Lower lobe of right lung (tissue), 2 donors: ENCODE measurements around the gene DNAJC12. TPM values are rescaled to one million over a fixed set of nuclear protein-coding genes. Genes with fewer than 3 reads are reported as not detected.

ENCODE experiments used
- ATAC-seq, 2 donors: fragments of 200-7000 bp; cut with Tn5 transposase; one replicate each; pipeline ENCODE4 v1.9.1; 2020 to 2022; ENCODE audit warnings: mild to moderate bottlenecking in 2 of 2, moderate library complexity in 2 of 2
- DNase-seq: peaks from one replicate; pipeline ENCODE4 v3.0.0-alpha.2; 2020
- H3K27ac ChIP-seq: fragments of 200-600 bp; one replicate; pipeline ENCODE4 v1.8.0; 2022
- H3K27me3 ChIP-seq: fragments of 200-600 bp; one replicate; pipeline ENCODE4 v1.8.0; 2022; ENCODE audit warnings: low read depth
- H3K36me3 ChIP-seq: fragments of 200-600 bp; one replicate; pipeline ENCODE4 v1.8.0; 2022; ENCODE audit warnings: mild to moderate bottlenecking
- H3K4me1 ChIP-seq: fragments of 200-600 bp; one replicate; pipeline ENCODE4 v1.8.0; 2022
- H3K4me3 ChIP-seq: fragments of 200-600 bp; one replicate; pipeline ENCODE4 v1.8.0; 2022; ENCODE audit warnings: mild to moderate bottlenecking
- H3K9me3 ChIP-seq: fragments of 200-600 bp; one replicate; pipeline ENCODE4 v1.8.0; 2022
- intact Hi-C: fragments of 100-400 bp; cut with DNase I; formaldehyde crosslinking; loops from one replicate; pipeline ENCODE4 v1.11.0; 2022
- total RNA-seq: library from RNA; stranded (reverse); fragmentation: NEBNext Ultra II Directional; extraction: Animal tissue kit (Norgen Biotek cat#: 25700); gene quantifications from one replicate; pipeline ENCODE4 v1.2.1, GENCODE V29; 2021
- TF ChIP-seq, protein P1 (sequence below): fragments of 200-600 bp; IDR thresholded peaks from one replicate; pipeline ENCODE4 v1.8.0; 2022; ENCODE audit warnings: antibody characterized with exemption, mild to moderate bottlenecking
- donor health status: DM: no; HTN: yes; CAD: no; lungs with severe emphysema.

DNAJC12 gene
- total RNA-seq, 1 donor from 2014 or later, result 1.5 TPM

DNA sequence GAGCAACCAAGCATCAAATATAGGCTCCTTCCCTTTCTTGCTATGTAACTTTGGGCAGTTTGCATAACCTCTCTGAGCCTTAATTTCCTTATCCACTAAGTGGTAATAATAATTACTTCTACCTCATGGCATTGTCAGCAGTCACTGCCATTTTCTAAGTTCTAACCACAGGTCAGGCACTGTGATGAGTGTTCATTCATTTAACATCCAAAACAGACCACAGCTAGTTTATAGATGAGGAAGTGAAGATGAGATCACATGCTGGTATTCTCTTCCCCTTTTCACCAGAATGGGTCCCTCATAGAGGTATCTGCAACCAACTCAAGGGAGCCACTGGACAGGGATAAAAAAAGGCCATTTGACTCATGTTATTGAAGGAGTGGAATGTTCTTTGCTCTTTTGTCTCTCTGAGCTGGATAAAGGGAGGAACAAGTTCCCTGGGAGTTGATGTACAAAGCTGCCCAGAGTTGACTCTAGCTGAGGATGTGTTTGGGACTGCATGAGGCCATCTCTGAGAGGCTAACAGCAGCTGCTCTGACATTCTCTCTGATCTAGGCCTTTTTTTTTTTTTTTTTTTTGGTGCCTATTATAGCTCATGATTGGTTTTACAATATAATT is 65.0 kb downstream of the DNAJC12 start:
- intact Hi-C loops, result no loop called here
- Histone ChIP-seq H3K27ac (no peak overlapping the region), H3K27me3 (no peaks in the 10 kb centered on the region), H3K4me1 (no peaks in the 10 kb centered on the region), H3K4me3 (no peak overlapping the region), H3K36me3 (no peaks in the 10 kb centered on the region), H3K9me3 (no peaks in the 10 kb centered on the region)
- ATAC-seq, result peak; percentile 59 to 84
- TF ChIP-seq, protein P1, sequence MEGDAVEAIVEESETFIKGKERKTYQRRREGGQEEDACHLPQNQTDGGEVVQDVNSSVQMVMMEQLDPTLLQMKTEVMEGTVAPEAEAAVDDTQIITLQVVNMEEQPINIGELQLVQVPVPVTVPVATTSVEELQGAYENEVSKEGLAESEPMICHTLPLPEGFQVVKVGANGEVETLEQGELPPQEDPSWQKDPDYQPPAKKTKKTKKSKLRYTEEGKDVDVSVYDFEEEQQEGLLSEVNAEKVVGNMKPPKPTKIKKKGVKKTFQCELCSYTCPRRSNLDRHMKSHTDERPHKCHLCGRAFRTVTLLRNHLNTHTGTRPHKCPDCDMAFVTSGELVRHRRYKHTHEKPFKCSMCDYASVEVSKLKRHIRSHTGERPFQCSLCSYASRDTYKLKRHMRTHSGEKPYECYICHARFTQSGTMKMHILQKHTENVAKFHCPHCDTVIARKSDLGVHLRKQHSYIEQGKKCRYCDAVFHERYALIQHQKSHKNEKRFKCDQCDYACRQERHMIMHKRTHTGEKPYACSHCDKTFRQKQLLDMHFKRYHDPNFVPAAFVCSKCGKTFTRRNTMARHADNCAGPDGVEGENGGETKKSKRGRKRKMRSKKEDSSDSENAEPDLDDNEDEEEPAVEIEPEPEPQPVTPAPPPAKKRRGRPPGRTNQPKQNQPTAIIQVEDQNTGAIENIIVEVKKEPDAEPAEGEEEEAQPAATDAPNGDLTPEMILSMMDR, result no peak
- DNase-seq, result no peak

DNA sequence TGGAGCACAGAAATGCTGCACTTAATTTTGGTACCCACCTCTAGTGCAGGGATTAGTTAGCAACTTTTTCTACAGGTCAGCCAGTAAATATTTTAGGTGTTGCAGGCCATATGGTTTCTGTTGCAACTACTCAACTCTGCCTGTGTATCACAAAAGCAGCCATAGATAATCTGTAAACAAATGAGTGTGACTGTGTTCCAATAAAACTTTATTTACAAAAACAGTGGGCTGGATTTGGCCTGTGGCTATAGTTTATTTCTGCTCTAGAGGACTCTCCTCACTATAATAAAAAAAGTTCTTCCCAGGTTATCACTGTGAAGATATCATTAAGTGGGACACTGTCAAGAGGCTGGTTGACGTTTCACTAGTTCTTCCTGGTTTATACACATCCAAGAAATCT is 65.8 kb downstream of the DNAJC12 start:
- DNase-seq, result no peak
- no peaks in the 10 kb centered on the region for H3K4me1 ChIP-seq
- no peaks in the 10 kb centered on the region for H3K36me3 ChIP-seq
- ATAC-seq, result no peak
- no peak overlapping the region for H3K4me3 ChIP-seq
- H3K9me3 ChIP-seq, result no peaks in the 10 kb centered on the region
- TF ChIP-seq, protein P1, result no peak
- intact Hi-C loops, result no loop called here
- H3K27ac ChIP-seq, result no peak overlapping the region
- H3K27me3 ChIP-seq, result no peaks in the 10 kb centered on the region

DNA sequence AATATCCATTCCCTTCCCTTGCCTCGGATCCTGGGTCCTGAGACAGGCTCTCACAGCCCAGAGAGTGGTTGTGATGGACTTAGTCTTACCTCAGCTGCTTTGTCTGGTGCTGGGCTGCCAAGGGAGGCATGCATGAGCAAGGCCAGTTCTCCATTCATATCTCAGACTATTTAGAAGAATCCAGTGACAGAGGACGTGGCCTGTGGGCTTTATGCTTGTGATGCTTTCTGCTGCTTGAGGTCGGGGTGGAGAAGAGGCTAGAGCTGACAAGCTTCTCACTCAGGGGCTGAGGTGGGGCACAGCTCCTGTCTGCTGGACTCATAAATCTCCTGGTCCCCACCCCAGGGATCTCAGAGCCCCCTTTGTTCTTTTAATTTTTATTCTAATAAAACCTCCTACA is 66.8 kb downstream of the DNAJC12 start:
- intact Hi-C loops, result no loop called here
- Histone ChIP-seq H3K27ac (no peak overlapping the region), H3K27me3 (no peaks in the 10 kb centered on the region), H3K9me3 (no peaks in the 10 kb centered on the region), H3K4me3 (no peak overlapping the region), H3K4me1 (no peaks in the 10 kb centered on the region), H3K36me3 (no peaks in the 10 kb centered on the region)
- DNase-seq (no peak), ATAC-seq (no peak)
- TF ChIP-seq, protein P1, result no peak

DNA sequence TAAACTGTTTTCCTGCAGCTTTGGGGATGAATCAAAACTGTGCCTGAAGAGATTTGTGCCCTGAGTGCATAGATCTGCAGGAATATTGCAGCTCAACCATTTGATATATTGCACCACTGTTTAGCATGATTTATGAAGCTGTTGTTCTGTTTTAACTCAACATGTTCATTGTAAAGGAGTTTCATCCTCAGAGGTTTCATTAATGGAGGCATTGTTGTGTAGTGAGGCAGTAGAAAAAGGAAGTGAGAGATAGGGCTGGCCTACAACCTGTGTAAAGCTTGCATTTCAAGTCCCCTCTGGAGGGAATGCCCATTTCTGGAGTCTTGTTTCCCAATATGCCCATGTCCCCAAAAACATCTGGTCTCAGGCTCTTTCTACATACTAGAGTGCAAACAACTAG is 67.5 kb downstream of the DNAJC12 start:
- Histone ChIP-seq H3K9me3 (no peaks in the 10 kb centered on the region), H3K27me3 (no peaks in the 10 kb centered on the region), H3K4me1 (no peaks in the 10 kb centered on the region), H3K4me3 (no peak overlapping the region), H3K27ac (no peak overlapping the region), H3K36me3 (no peaks in the 10 kb centered on the region)
- ATAC-seq (no peak), DNase-seq (no peak)
- intact Hi-C loops, result no loop called here
- TF ChIP-seq, protein P1, result no peak

DNA sequence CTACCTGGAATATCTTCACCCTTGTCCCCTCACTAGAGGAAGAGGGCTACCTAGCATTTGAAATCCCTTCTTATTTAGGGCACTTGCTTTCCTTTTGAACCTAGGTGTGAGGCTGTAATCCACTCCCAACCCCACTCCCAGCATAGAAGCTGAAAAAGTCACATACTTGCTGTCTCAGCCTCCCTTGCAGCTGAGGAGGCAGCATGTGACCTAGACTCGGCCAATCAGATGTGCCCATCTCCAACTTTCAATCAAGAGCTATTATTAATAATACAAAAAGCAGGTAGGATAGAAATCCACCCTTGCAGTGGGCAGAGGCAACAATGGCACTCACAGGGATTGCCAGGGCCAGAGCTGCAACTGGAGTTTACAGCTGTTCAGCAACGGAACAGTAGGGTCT is 70.7 kb downstream of the DNAJC12 start:
- Histone ChIP-seq H3K4me1 (peaks cover 14% of the 10 kb centered on the region), H3K27ac (no peak overlapping the region), H3K27me3 (no peaks in the 10 kb centered on the region), H3K4me3 (no peak overlapping the region), H3K36me3 (no peaks in the 10 kb centered on the region), H3K9me3 (no peaks in the 10 kb centered on the region)
- intact Hi-C loops, result no loop called here
- DNase-seq (no peak), ATAC-seq (no peak)
- TF ChIP-seq, protein P1, result no peak
